DMS79 (cell line): ENCODE data around the gene DEPDC5.
"Not testable (repeated sequence)": the region's sequence is repeated elsewhere in the genome, so short reads cannot be mapped to it uniquely, and the experiment has no call there.

Experiments used
- DNase-seq: peaks from one replicate; lab custom pipeline; 2025; lab: John Stamatoyannopoulos, UW

The DEPDC5 gene

GRCh38 chr22:31749636-31750364 is 4.0 kb upstream of the DEPDC5 start, which contains the start of gene PRR14L:
PRR14L (minus strand) TSS chr22:31750132; CDS start chr22:31738860, 11,272 bp downstream.
- peak; percentile 63 for DNase-seq

GRCh38 chr22:31750365-31751284 is 3.2 kb upstream of the DEPDC5 start:
- no peak for DNase-seq

GRCh38 chr22:31752096-31752847 is 1.5 kb upstream of the DEPDC5 start:
- no peak for DNase-seq

- peak; percentile 63 for DNase-seq
These were observed 700 bp upstream of the DEPDC5 start for GRCh38 chr22:31753005-31753633.

- DNase-seq: no peak
These were observed 994 bp downstream of the DEPDC5 start for GRCh38 chr22:31754813-31755212.

GRCh38 chr22:31757265-31757664 is 3.4 kb downstream of the DEPDC5 start:
- DNase-seq: no peak

- DNase-seq: not testable (repeated sequence)
These were observed 5.0 kb downstream of the DEPDC5 start for GRCh38 chr22:31758860-31759259.

- no peak for DNase-seq
These were observed 11.0 kb downstream of the DEPDC5 start for GRCh38 chr22:31764785-31765184.

GRCh38 chr22:31768422-31769059 is 14.7 kb downstream of the DEPDC5 start:
- DNase-seq: no peak

- DNase-seq: no peak
These were observed 19.6 kb downstream of the DEPDC5 start for GRCh38 chr22:31773416-31773815.

- DNase-seq: no peak
These were observed 22.4 kb downstream of the DEPDC5 start for GRCh38 chr22:31776231-31776630.

GRCh38 chr22:31789803-31790202 is 36.0 kb downstream of the DEPDC5 start:
- no peak for DNase-seq

- no peak for DNase-seq
These were observed 36.4 kb downstream of the DEPDC5 start for GRCh38 chr22:31790240-31790639.

- not testable (repeated sequence) for DNase-seq
These were observed 45.5 kb downstream of the DEPDC5 start for GRCh38 chr22:31799358-31799757.

GRCh38 chr22:31800065-31800464 is 46.2 kb downstream of the DEPDC5 start:
- no peak for DNase-seq

- not testable (repeated sequence) for DNase-seq
These were observed 47.0 kb downstream of the DEPDC5 start for GRCh38 chr22:31800861-31801260.

- no peak for DNase-seq
These were observed 48.8 kb downstream of the DEPDC5 start for GRCh38 chr22:31802575-31802974.

GRCh38 chr22:31806751-31807150 is 52.9 kb downstream of the DEPDC5 start:
- DNase-seq: no peak

- DNase-seq: peak; percentile 63
These were observed 59.3 kb downstream of the DEPDC5 start for GRCh38 chr22:31812977-31813605.

- DNase-seq: not testable (repeated sequence)
These were observed 60.1 kb downstream of the DEPDC5 start for GRCh38 chr22:31813898-31814297.

- DNase-seq: no peak
These were observed 61.1 kb downstream of the DEPDC5 start for GRCh38 chr22:31814942-31815341.
